GM12891 (cell line): ENCODE measurements around the gene PRKCB.
A peak's percentile ranks its signal among the peaks of the same experiment; 100 is the strongest.
"Not testable (repeated sequence)": the region's sequence is repeated elsewhere in the genome, so short reads cannot be mapped to it uniquely, and the experiment has no call there.

Experiments used
- DNase-seq: peaks from one replicate; pipeline ENCODE4 v3.0.0; 2011; ENCODE audit warnings: low spot score; ENCODE audit not compliant: insufficient read length
- FAIRE-seq: peaks from 2 replicates; lab custom pipeline; 2011; peaks lifted over from hg19 to GRCh38; lab: Jason Lieb, UNC
- PAX5 ChIP-seq: IDR thresholded peaks from 2 replicates; pipeline ENCODE4 v1.6.1; 2011; ENCODE audit warnings: low read length, moderate library complexity, mild to moderate bottlenecking; ENCODE audit not compliant: insufficient read depth, severe bottlenecking
- POLR2A ChIP-seq: IDR thresholded peaks from 2 replicates; pipeline ENCODE4 v1.6.1; 2011; ENCODE audit warnings: low read depth, low read length, control low read depth
- POLR2AphosphoS5 ChIP-seq: IDR thresholded peaks from 2 replicates; pipeline ENCODE4 v1.6.1; 2011; ENCODE audit warnings: low read depth, low read length, control low read depth
- POU2F2 ChIP-seq: IDR thresholded peaks from 2 replicates; pipeline ENCODE4 v1.6.1; 2011; ENCODE audit warnings: low read depth, mild to moderate bottlenecking, control low read depth, low read length, moderate library complexity
- SPI1 ChIP-seq: IDR thresholded peaks from 2 replicates; pipeline ENCODE4 v1.6.1; 2011; ENCODE audit warnings: low read depth, low read length, control low read depth
- TAF1 ChIP-seq: IDR thresholded peaks from 2 replicates; pipeline ENCODE4 v1.6.1; 2011; ENCODE audit warnings: low read depth, low read length, control low read depth

The PRKCB gene

DNA sequence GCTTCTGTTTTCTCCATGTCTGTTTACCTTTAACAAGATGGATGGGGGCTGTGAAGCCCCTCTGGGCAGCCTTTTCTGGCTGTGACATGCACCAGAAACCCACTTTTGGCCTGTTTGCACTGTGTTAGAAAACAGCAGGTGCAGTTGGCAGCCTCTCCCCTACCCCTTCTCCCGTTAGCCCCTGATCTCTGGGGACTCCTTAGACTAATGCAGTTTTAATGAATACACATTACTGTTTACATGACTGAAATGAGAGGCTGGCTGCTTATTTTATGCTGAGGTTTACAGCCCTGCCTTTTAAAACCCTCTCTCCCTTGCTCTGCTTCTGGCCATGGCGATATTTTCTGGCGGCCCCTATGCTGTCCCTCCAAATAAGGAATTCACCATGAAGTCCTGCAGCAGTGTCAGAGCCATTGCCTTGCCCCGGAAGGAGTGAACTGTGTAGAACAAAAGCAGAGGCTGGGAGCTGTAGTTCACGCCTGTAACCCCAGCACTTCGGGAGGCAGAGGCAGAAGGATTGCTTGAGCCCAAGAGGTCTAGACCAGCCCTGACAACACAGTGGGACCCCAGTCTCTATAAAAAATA, 79.3 kb downstream of the PRKCB start:
- no peak for TF ChIP-seq PAX5
- no peak for TF ChIP-seq TAF1
- TF ChIP-seq SPI1: no peak
- TF ChIP-seq POLR2A: no peak
- no peak for TF ChIP-seq POLR2AphosphoS5
- TF ChIP-seq POU2F2: no peak
- DNase-seq (no peak), FAIRE-seq (peak; percentile 41)

DNA sequence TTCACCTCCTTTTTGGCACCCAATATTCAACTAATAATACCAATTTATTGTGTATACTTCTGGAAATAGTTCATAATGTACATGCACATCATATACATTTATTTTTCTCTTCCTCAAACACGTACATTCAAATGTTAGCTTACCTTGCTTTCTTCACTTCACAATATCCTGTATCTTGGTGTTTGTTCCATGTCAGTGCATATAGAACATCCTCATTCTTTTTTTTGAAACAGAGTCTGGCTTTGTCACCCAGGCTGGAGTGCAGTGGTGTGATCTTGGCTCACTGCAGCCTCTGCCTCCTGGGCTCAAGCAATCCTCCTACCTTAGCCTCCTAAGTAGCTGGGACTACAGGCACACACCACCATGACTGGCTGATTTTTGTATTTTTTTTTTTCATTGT, 80.8 kb downstream of the PRKCB start:
- DNase-seq: not testable (repeated sequence)
- peak; percentile 85 for FAIRE-seq

DNA sequence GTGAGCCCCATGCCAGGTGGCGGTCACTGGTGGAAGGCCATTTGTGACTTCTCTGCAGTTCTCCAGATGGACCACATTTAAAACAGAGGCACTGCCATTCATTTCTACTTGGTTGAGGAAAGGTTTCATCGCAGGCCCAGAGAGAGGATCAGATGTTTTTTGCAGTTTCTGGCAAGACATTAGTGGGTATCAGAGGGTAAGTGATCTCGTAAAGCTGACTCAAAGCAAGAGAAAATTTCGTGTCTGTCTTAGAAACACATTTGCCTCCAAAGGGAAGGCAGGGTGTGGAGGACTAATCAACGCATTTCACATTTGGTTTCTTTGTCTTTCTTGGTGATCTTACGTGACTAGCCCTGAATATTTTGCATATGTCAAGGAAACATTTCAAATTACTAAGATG, 81.8 kb downstream of the PRKCB start:
- DNase-seq (no peak), FAIRE-seq (peak; percentile 94)
- TF ChIP-seq PAX5 (no peak), POLR2A (no peak), POU2F2 (no peak), TAF1 (no peak), SPI1 (no peak), POLR2AphosphoS5 (no peak)

DNA sequence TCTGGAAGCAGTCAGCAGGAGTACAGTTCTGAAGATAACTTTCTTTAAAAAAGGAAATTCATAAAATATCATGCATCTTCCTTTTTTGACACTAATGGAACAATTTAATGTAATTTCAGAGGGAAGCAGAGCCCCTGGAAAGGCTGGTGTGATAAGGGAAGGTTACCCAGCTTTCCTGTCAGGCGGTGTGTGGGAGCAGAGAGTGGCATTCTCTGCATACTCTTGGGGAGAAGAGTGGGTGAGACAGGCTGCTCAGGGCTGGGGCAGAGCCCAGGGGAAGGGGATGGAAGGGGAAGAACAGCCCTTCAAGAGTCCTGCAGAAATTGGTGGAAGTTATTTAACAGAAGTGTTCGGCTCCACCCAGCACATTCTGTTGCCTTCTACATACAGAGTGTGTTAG, 84.7 kb downstream of the PRKCB start:
- TF ChIP-seq POLR2A: no peak
- no peak for TF ChIP-seq SPI1
- TF ChIP-seq POU2F2: no peak
- no peak for TF ChIP-seq POLR2AphosphoS5
- TF ChIP-seq TAF1: no peak
- FAIRE-seq (peak; percentile 58), DNase-seq (no peak)

DNA sequence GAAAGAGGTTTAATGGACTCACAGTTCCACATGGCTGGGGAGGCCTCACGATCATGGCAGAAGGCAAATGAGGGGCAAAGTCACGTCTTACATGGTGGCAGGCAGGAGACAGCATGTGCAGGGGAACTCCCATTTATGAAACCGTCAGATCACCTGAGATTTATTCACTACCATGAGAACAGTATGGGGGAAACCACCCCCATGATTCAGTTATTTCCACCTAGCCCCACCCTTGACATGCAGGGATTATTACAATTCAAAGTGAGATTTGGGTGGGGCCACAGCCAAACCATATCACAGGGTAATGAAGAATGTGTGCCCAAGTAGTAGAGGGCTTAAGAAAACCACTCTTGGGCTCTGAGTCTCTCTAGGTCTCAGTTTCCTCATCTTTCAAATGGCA, 85.1 kb downstream of the PRKCB start:
- DNase-seq: no peak
- peak; percentile 50 for FAIRE-seq
- TF ChIP-seq POU2F2 (0 out of 2 replicates have a peak, but pooled peaks have one; percentile 8), SPI1 (no peak)

DNA sequence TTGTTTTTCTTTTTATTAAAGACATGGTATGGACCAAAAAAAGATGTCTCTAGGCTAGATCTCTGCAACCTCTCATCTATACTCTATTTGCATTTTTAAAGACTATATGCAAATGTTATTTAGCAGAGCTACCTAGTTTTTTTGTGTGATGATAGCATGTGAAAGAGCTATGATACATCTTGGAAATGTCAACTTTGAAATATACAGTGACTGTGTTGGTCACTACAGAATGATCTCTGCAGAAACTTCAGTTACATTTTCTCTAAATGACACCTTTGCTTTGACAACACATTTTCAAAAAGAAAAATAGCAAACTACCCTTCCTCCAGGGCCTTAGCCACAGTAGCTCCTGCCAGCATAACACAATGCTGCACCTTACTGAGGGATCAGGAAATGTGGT, 86.6 kb downstream of the PRKCB start:
- DNase-seq (no peak), FAIRE-seq (peak; percentile 69)
- TF ChIP-seq POLR2A (no peak), POLR2AphosphoS5 (no peak), POU2F2 (no peak), PAX5 (no peak), SPI1 (no peak), TAF1 (no peak)

DNA sequence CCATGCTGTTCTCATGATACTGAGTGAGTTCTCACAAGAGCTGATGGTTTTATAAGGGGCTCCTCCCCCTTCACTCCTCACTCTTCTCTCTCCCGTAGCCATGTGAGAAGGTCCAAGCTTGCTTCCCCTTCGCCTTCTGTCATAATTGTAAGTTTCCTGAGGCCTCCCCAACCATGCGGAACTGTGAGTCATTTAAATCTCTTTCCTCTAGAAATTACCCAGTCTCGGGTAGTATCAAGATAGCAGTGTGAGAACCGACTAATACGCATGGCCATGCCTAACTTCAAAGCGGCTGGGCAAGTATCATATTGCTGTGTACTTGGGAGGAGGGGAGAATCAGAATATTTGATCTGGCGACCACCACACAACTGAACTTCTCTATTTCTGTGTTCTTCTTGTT, 88.3 kb downstream of the PRKCB start:
- DNase-seq (no peak), FAIRE-seq (peak; percentile 90)
- TF ChIP-seq POU2F2: no peak
- TF ChIP-seq PAX5: peak; percentile 77
- TF ChIP-seq POLR2AphosphoS5: no peak

DNA sequence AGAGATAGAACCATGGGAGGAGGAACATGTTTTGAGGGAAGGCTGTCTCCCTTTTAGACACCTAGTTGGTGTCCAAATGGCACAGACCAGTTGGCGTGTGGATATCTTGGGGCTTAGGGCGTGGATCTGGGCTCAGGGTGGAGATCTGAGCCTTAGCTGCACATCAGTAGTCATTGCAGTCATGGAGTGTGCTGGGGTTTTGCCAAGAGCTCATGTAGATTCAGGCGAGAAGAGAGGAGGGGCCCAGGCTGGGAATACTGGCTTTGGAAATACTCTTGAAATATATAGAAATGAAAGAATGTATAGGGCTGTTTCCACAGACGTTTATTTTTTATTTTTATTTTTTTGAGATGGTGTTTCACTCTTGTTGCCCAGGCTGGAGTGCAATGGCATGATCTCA, 92.0 kb downstream of the PRKCB start:
- FAIRE-seq (no peak), DNase-seq (no peak)
- TF ChIP-seq POLR2A: no peak
- no peak for TF ChIP-seq POU2F2
- TF ChIP-seq POLR2AphosphoS5: no peak
- no peak for TF ChIP-seq SPI1
- TF ChIP-seq TAF1: no peak
- TF ChIP-seq PAX5: no peak

DNA sequence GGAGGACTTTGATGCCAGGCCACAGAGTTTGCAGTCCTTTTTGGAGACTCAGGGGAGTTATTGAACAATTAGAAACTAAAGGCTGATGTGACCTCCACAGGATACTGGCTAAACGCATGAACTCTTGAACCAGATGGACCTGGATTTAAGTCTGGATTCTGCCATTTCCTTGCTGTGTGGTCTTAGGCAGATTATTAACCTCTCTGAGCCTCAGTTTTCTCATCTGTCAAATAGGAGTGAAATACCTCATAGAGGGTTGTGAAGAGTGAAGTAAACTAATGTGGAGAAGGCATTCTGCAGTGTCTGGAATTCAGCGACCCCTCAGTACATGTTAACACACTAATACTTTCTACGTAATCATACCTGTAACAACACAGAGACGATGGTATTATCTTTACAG, 93.5 kb downstream of the PRKCB start:
- no peak for TF ChIP-seq TAF1
- no peak for TF ChIP-seq POLR2A
- no peak for TF ChIP-seq PAX5
- no peak for TF ChIP-seq POU2F2
- TF ChIP-seq POLR2AphosphoS5: no peak
- TF ChIP-seq SPI1: no peak
- no peak for DNase-seq
- FAIRE-seq: no peak

DNA sequence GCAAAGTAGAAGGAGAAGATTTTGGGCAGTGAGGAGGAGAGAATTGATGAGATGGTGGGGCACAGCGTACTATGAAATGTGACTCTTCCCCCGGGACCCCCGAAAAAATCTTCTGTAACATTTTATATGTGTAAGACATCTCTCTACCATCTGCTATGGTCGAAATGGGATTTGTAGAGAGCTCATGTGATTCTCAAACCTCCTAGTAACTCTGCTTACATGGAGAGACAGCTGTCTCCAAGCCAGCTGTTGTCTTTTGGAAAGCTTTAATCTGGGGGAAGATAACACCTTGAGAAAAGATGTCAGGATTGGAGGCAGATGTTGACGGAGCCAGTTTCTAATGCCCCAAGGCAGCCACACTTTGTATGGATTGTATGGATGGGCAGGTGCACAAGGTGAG, 94.1 kb downstream of the PRKCB start:
- DNase-seq: no peak
- FAIRE-seq: no peak

DNA sequence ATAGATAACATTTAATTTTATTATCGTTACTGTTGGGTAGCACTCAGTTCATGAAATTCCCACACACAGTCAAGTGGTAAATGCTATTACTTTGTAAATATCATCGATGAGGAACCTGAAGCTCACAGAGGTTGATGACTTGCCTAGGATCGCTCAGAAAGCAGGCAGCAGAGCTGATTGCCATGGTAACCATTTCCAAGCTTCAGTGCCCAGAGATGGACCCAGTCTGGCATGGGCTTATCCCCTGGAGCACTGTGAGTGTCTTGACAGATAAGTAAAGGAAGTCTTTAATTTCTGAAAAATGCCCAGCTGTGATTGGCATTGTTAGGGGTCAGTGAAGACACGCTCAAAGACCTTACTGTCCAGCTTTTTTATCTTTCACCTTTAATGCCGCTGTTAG, 95.0 kb downstream of the PRKCB start:
- FAIRE-seq (no peak), DNase-seq (no peak)
- no peak for TF ChIP-seq PAX5
- no peak for TF ChIP-seq POLR2A
- no peak for TF ChIP-seq TAF1
- no peak for TF ChIP-seq SPI1

More for the DNA sequence above, 94.1 kb downstream of the PRKCB start:
- no peak for TF ChIP-seq POU2F2
- TF ChIP-seq PAX5: no peak
- no peak for TF ChIP-seq SPI1
- no peak for TF ChIP-seq TAF1
- no peak for TF ChIP-seq POLR2A
- TF ChIP-seq POLR2AphosphoS5: no peak
